GM18870 (cell line): ENCODE measurements around the gene NKAIN2.

Experiments used
- ATAC-seq: cut with Tn5 transposase; IDR thresholded peaks from one replicate; pipeline ENCODE4 v1.9.1; 2021; ENCODE audit warnings: moderate library complexity; ENCODE audit not compliant: unreplicated experiment

The NKAIN2 gene

GRCh38 chr6:124479991-124480430 is 676.3 kb downstream of the NKAIN2 start:
- no peak for ATAC-seq

GRCh38 chr6:124482071-124482491 is 678.4 kb downstream of the NKAIN2 start:
- no peak for ATAC-seq

- ATAC-seq: no peak
Observed at GRCh38 chr6:124487623-124488431, 684.2 kb downstream of the NKAIN2 start.

- no peak for ATAC-seq
Observed at GRCh38 chr6:124490122-124490521, 686.5 kb downstream of the NKAIN2 start.

- ATAC-seq: no peak
Observed at GRCh38 chr6:124493259-124493658, 689.6 kb downstream of the NKAIN2 start.

GRCh38 chr6:124494956-124495664 is 691.4 kb downstream of the NKAIN2 start:
- ATAC-seq: no peak

- ATAC-seq: no peak
Observed at GRCh38 chr6:124495665-124496190, 692.1 kb downstream of the NKAIN2 start.

GRCh38 chr6:124496334-124496733 is 692.7 kb downstream of the NKAIN2 start:
- ATAC-seq: no peak

GRCh38 chr6:124512431-124512830 is 708.8 kb downstream of the NKAIN2 start:
- no peak for ATAC-seq

- no peak for ATAC-seq
Observed at GRCh38 chr6:124517339-124517738, 713.7 kb downstream of the NKAIN2 start.

GRCh38 chr6:124520514-124520913 is 716.8 kb downstream of the NKAIN2 start:
- ATAC-seq: no peak

- ATAC-seq: no peak
Observed at GRCh38 chr6:124522335-124522734, 718.7 kb downstream of the NKAIN2 start.

GRCh38 chr6:124524491-124525200 is 721.0 kb downstream of the NKAIN2 start:
- ATAC-seq: no peak

GRCh38 chr6:124530926-124531325 is 727.3 kb downstream of the NKAIN2 start:
- ATAC-seq: no peak

GRCh38 chr6:124535299-124535698 is 731.6 kb downstream of the NKAIN2 start:
- ATAC-seq: no peak

GRCh38 chr6:124535746-124536145 is 732.1 kb downstream of the NKAIN2 start:
- no peak for ATAC-seq

GRCh38 chr6:124536157-124536841 is 732.6 kb downstream of the NKAIN2 start:
- ATAC-seq: no peak

GRCh38 chr6:124536842-124537191 is 733.2 kb downstream of the NKAIN2 start:
- ATAC-seq: no peak

- no peak for ATAC-seq
Observed at GRCh38 chr6:124539096-124539495, 735.4 kb downstream of the NKAIN2 start.

- ATAC-seq: no peak
Observed at GRCh38 chr6:124541573-124541972, 737.9 kb downstream of the NKAIN2 start.

GRCh38 chr6:124546601-124547000 is 742.9 kb downstream of the NKAIN2 start:
- ATAC-seq: no peak
